GM12891 (cell line): Measurements from ENCODE around the gene SESTD1.
"Not testable (repeated sequence)": the region's sequence is repeated elsewhere in the genome, so short reads cannot be mapped to it uniquely, and the experiment has no call there.

Experiments used
- DNase-seq: peaks from one replicate; pipeline ENCODE4 v3.0.0; 2011; ENCODE audit warnings: low spot score; ENCODE audit not compliant: insufficient read length
- FAIRE-seq: peaks from 2 replicates; lab custom pipeline; 2011; peaks lifted over from hg19 to GRCh38; lab: Jason Lieb, UNC
- PAX5 ChIP-seq: IDR thresholded peaks from 2 replicates; pipeline ENCODE4 v1.6.1; 2011; ENCODE audit warnings: low read length, moderate library complexity, mild to moderate bottlenecking; ENCODE audit not compliant: insufficient read depth, severe bottlenecking
- POLR2A ChIP-seq: IDR thresholded peaks from 2 replicates; pipeline ENCODE4 v1.6.1; 2011; ENCODE audit warnings: low read depth, low read length, control low read depth
- POLR2AphosphoS5 ChIP-seq: IDR thresholded peaks from 2 replicates; pipeline ENCODE4 v1.6.1; 2011; ENCODE audit warnings: low read depth, low read length, control low read depth
- POU2F2 ChIP-seq: IDR thresholded peaks from 2 replicates; pipeline ENCODE4 v1.6.1; 2011; ENCODE audit warnings: low read depth, mild to moderate bottlenecking, control low read depth, low read length, moderate library complexity
- SPI1 ChIP-seq: IDR thresholded peaks from 2 replicates; pipeline ENCODE4 v1.6.1; 2011; ENCODE audit warnings: low read depth, low read length, control low read depth
- TAF1 ChIP-seq: IDR thresholded peaks from 2 replicates; pipeline ENCODE4 v1.6.1; 2011; ENCODE audit warnings: low read depth, low read length, control low read depth

Gene SESTD1

DNA sequence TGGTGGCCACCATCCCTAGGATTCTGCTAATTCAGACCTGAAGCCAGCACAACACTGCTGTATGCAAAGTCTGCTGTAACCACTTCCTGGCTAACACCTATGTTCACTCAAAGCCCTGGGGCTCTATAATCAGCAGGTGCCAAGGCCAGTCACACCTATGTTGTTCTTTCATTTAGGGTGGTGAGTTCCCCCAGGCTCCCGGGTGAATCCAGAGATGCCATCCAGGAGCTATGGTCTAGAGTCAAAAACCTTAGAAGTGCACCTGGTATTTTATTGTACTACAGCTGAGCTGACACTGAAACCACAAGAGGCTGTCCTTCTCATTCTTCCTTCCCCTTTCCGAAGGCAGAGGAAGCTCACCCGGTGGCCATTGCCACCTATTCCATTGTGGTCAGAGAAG lies 168.5 kb downstream of the SESTD1 start:
- DNase-seq, result no peak
- FAIRE-seq, result peak; percentile 97
- TF ChIP-seq POU2F2, result peak; percentile 96
- TF ChIP-seq TAF1, result no peak
- TF ChIP-seq POLR2A, result no peak
- TF ChIP-seq SPI1, result peak; percentile 18; the same call in 1 of the 2 replicates
- no peak for TF ChIP-seq POLR2AphosphoS5
- TF ChIP-seq PAX5, result no peak

DNA sequence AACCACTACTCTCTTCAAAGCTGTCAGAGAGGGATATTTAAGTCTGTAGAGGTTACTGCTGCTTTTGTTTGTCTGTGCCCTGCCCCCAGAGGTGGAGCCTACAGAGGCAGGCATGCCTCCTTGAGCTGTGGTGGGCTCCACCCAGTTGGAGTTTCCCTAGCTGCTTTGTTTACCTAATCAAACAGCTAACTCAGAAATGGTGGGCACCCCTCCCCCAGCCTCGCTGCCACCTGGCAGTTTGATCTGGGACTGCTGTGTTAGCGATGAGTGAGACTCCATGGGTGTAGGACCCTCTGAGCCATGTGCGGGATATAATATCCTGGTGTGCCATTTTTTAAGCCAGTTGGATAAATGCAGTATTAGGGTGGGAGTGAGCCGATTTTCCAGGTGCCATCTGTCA lies 171.7 kb downstream of the SESTD1 start:
- DNase-seq, FAIRE-seq: not testable (repeated sequence)

GRCh38 chr2:179082697-179083096 lies 181.9 kb downstream of the SESTD1 start:
- FAIRE-seq, result no peak
- no peak for DNase-seq
- TF ChIP-seq POLR2AphosphoS5 (no peak), TAF1 (no peak), POLR2A (no peak), PAX5 (no peak), POU2F2 (no peak)

- DNase-seq (no peak), FAIRE-seq (no peak)
- TF ChIP-seq SPI1 (no peak), POU2F2 (no peak), PAX5 (no peak), POLR2AphosphoS5 (no peak), POLR2A (no peak), TAF1 (no peak)
Measured at GRCh38 chr2:179081954-179082353, 182.7 kb downstream of the SESTD1 start.

- FAIRE-seq, result no peak
Measured at GRCh38 chr2:179072527-179072926, 192.1 kb downstream of the SESTD1 start.

DNA sequence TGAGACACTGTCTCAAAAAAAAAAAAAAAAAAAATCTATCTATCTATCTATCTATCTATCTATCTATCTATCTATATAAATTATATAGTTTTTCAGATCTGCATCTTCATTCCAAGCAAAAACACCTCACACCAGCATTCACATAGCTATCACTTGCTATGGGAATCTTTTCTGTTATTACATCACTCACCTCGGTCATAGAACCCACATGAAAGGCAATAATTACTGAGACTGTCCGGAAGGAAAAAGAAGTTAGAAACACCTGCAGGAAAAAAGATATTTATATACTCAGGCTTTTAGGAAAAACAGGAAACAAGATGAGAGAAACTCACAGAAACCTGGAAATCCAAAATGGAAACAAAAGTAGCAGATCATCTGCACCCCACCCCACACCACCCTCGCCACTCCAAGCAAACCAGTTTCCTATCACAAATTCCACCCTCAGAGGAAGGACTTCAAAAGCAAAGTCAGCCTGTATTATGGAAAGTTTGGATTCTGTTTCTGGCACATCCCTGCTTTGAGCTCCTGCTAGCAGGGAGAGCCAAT lies 192.7 kb downstream of the SESTD1 start:
- FAIRE-seq (no peak), DNase-seq (no peak)
- TF ChIP-seq POLR2A (no peak), TAF1 (no peak), POLR2AphosphoS5 (no peak), POU2F2 (no peak), SPI1 (no peak), PAX5 (no peak)

More at GRCh38 chr2:179072527-179072926, 192.1 kb downstream of the SESTD1 start:
- DNase-seq, result no peak
- no peak for TF ChIP-seq PAX5
- TF ChIP-seq SPI1, result no peak
- TF ChIP-seq POU2F2, result no peak
- no peak for TF ChIP-seq POLR2AphosphoS5
- no peak for TF ChIP-seq TAF1
- no peak for TF ChIP-seq POLR2A

DNA sequence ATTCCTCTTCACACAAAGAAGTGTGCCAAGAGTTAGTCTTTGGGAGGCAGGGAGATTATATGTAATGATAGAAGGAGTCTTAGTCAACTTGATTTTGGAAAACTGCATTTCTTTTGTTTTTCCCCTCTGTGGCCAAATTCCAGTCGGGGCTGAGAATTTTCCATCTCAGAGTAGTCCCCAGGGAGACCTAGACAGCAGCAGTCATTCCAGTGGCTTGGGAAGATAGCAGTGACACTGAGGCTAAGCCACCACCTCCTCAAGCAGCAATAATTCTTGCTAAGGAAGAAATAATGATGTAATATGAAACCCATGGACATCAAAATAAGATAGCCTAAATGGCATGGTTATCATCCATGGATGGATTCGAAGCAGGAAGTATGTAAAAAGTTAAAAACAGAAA lies 193.7 kb downstream of the SESTD1 start:
- DNase-seq (no peak), FAIRE-seq (no peak)
- no peak for TF ChIP-seq PAX5
- TF ChIP-seq POU2F2, result no peak
- no peak for TF ChIP-seq SPI1
- TF ChIP-seq POLR2AphosphoS5, result no peak
- no peak for TF ChIP-seq TAF1
- TF ChIP-seq POLR2A, result no peak

DNA sequence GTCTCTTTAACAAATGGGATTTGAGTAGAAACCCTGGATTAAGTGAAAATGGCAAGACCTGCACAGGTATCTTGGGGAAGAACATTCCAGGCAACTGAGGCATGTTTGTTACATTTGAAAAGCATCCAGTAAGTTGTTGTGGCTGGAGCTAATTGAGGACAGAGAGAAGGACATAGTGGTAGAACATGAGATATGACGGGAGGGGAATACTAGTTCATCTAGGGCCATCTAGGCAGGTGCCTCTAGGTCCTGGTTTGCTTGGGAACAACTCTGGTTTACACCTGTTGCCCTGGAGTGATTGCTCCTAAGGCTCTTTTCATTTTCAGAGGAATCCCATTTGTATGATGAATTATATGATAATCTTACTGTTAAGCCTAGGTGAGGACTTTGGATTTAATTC lies 194.9 kb downstream of the SESTD1 start:
- TF ChIP-seq POU2F2 (no peak), POLR2A (no peak), POLR2AphosphoS5 (no peak), SPI1 (no peak), TAF1 (no peak), PAX5 (no peak)
- DNase-seq (no peak), FAIRE-seq (no peak)

GRCh38 chr2:179068991-179069643 lies 195.5 kb downstream of the SESTD1 start:
- no peak for DNase-seq
- TF ChIP-seq POLR2A (no peak), SPI1 (no peak), TAF1 (no peak), POU2F2 (no peak), POLR2AphosphoS5 (no peak)

More at GRCh38 chr2:179068991-179069643, 195.5 kb downstream of the SESTD1 start:
- no peak for FAIRE-seq
